DMS114 treated with DMSO at 0.1 percent for 48 hours (cell line): Measurements from ENCODE around the gene AFAP1L1.

Experiments
- DNase-seq: peaks from one replicate; lab custom pipeline; 2025; ENCODE audit not compliant: unreplicated experiment; lab: John Stamatoyannopoulos, UW

Gene AFAP1L1

GRCh38 chr5:149344151-149344550, 72.5 kb downstream of the AFAP1L1 start:
- DNase-seq = no peak

GRCh38 chr5:149345147-149345891, 73.7 kb downstream of the AFAP1L1 start, which contains the start of gene GRPEL2:
TSS of gene GRPEL2 (plus strand) at chr5:149345499. CDS start at chr5:149345540, 41 bp downstream.
- DNase-seq = peak; percentile 93

DNA sequence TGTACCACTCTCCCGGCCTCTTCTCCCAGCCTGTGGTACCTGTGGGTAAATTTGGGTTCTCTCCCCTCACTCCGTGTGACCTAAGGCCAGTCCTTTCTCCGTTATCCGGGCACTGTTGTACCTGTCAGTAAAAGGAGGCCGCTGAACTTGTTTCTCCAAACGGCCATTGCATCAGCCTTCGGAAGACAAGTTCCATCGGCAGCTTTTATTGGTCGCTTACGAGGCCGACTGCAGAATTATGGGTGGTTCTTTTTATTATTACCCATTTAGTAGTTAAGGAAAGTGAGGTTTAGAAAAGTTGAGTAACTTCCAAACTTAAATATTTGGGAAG, 74.2 kb downstream of the AFAP1L1 start:
- no peak for DNase-seq

DNA sequence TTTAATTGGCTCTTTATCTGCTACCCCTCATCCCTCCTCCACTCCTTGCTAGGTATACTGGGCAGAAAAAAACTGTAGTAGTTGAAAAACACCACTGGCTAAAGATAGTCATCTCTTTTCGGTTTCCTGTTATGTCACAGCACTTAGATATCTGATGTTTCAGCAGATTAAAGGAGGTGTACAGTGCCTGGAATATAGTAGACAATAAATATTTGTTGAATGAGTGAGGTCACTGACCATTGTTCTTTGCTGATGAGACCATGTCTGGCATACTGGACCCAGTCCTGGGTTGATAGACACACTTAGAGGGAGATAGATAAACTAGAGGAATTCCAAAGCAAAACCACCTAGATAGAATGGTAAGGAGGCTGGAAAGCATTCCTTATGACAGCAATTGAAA, 76.9 kb downstream of the AFAP1L1 start:
- DNase-seq = no peak

GRCh38 chr5:149349382-149349781, 77.7 kb downstream of the AFAP1L1 start:
- DNase-seq = no peak

GRCh38 chr5:149352169-149352568, 80.5 kb downstream of the AFAP1L1 start:
- DNase-seq = no peak

GRCh38 chr5:149353911-149354310, 82.3 kb downstream of the AFAP1L1 start:
- no peak for DNase-seq

- no peak for DNase-seq
Observed at GRCh38 chr5:149355688-149356087, 84.0 kb downstream of the AFAP1L1 start.

DNA sequence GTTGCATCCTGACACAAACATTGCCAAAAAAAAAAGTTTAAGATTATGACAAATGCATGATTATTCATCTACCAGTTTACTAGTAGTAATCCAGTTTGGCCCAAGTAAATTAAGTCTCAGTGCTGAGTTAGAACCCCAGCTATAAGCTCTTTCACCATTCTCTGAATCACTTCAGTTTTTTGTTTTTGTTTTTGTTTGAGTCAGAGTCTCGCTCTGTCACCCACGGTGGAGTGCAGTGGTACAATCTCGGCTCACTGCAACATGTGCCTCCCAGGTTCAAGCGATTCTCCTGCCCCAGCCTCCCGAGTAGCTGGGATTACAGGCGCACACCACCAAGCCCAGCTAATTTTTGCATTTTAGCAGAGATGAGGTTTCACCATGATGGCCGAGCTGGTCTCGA, 84.7 kb downstream of the AFAP1L1 start:
- DNase-seq = no peak

- DNase-seq = peak; percentile 96
Observed at GRCh38 chr5:149357370-149358293, 86.0 kb downstream of the AFAP1L1 start, which contains the start of gene PCYOX1L. TSS of gene PCYOX1L (plus strand) at chr5:149358046. CDS start at chr5:149358069, 23 bp downstream.

DNA sequence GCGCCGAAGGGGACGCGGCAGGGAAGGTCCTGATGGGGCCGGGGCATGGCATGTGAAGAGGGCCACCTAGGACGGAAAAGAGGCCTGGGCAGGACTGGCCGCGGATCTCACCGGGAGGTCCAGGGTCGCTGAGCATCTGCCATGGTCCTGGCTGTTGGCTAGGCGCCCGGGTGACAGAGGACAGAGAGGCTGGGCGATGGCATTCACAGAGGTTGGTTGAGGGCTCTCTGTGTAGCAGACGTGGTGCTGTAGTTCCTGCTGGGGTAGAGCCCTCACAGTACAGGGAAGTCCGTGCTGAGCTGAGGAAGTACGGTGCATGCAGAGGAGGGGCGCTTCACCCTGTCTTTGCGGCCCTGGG, 86.6 kb downstream of the AFAP1L1 start:
- no peak for DNase-seq

- no peak for DNase-seq
Observed at GRCh38 chr5:149358868-149359495, 87.3 kb downstream of the AFAP1L1 start.

GRCh38 chr5:149360272-149360671, 88.6 kb downstream of the AFAP1L1 start:
- DNase-seq = no peak

DNA sequence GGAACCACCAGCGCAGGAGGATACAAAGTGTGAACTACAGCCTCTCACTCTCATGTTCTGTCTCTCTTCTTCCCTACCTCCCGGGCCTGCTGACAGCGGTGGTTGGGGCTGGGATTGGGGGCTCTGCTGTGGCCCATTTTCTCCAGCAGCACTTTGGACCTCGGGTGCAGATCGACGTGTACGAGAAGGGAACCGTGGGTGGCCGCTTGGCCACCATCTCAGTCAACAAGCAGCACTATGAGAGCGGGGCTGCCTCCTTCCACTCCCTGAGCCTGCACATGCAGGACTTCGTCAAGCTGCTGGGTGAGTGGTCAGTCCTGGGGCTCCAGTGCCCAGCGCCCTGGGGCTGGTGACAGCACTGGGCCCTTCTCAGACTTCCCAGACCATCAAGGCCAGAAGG, 90.9 kb downstream of the AFAP1L1 start:
- DNase-seq = no peak

DNA sequence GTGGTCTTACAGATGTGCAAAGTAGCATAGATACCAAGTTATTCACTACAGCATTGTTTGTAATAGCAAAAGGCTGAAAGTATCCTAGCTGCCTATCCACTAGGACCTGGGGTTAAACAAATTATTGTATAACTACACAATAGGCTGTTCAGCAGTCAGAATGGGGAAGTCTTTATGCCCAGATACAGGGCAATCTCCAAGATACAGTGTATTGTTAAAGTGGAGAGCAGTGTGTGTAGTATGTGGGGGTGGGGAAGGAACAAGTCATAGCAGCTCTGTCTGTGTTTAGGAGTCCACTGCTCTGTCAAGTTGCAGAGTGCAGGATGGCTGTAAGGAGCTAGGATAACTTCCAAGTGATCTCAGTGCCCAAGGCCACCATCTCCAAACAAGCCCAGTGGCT, 91.7 kb downstream of the AFAP1L1 start:
- no peak for DNase-seq

DNA sequence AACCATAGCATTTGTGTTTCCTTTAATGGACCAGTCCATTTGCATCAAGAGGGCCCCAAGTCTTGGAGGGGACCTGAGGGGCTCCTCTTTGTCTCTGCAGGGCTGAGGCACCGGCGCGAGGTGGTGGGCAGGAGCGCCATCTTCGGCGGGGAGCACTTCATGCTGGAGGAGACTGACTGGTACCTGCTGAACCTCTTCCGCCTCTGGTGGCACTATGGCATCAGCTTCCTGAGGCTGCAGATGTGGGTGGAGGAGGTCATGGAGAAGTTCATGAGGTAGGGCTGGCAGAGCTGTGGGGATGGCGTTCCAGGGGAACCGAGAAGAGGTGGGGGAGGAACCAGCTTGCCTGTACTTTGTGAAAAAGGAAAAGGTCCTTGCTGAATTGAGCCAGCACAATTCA, 92.3 kb downstream of the AFAP1L1 start:
- no peak for DNase-seq

DNA sequence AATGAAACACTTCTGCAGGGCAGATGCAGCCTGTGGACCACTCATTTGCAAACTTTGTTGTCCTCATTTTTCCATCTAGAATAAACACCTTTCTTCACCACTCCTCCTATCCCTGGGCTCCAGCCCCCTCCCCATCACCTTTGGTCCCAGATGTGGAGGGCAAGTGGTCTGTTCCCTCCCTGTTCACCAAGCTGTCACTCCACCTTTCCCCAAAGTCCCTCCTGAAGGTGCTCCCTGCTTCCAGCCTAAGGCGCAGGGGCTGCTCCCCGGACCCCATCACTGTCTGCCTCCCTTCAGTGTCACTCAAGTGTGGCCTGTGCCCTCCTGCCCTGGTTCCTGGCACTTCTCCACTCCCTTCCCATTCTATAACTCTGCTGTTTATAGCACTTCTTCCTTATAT, 93.1 kb downstream of the AFAP1L1 start:
- no peak for DNase-seq

DNA sequence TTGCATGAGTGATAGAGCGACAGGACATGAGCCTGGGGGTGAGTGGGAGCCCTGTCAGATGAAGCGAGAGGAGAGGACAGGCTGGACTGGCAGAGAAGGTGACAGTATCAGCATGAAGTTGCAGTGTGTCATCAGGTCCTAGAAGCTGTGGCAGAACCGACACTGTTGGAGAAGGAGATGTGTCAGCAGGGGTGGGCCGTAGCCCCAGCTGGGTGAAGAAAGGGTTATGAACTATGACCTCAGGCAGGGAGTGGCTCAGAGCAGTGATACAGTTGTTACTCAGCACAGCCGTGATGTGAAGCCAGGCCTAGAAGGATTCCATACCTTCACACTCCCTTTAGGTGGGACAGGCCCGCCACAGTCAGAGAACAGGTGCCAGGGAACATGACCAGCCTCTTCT, 93.8 kb downstream of the AFAP1L1 start:
- DNase-seq = no peak

GRCh38 chr5:149366169-149366729, 94.6 kb downstream of the AFAP1L1 start:
- no peak for DNase-seq

DNA sequence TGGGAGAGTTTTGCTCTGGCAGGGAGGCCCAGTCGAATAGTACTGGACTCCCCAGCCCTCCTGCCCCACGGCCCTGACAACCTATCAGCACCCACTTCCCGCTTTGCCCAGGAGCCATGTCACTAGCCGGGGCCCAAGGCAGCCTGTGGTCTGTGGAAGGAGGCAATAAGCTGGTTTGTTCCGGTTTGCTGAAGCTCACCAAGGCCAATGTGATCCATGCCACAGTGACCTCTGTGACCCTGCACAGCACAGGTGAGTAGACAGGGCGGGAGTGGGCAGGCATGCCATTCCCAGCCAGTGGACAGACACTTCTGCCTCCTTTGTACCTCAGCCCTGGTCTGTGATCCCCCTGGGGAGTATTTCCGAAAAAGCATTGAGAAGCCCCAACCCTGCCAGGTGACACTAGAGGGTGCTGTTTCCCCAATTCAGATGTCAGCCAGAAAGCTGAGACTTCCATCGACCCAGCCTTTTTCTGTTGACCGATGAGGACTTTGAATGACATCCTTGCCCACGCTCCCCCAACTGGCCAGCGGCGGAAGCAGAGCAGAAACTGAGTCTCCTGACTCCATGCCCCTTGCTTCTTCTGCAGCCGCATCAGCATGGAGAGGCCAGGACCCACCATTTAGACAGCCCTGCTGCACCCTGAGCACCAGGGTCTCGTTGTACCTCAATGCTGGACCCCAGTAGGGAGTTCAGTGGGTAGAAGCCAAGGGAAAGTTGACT, 95.8 kb downstream of the AFAP1L1 start:
- peak; percentile 55 for DNase-seq
